SKM-1 treated with dmso at 0.1 percent for 144 hours (cell line): ENCODE results near the gene THY1.
"Not testable (repeated sequence)": the region's sequence is repeated elsewhere in the genome, so short reads cannot be mapped to it uniquely, and the experiment has no call there.

Experiments
- DNase-seq: peaks from one replicate; lab custom pipeline; 2025; ENCODE audit not compliant: unreplicated experiment; lab: John Stamatoyannopoulos, UW

THY1 gene

DNA sequence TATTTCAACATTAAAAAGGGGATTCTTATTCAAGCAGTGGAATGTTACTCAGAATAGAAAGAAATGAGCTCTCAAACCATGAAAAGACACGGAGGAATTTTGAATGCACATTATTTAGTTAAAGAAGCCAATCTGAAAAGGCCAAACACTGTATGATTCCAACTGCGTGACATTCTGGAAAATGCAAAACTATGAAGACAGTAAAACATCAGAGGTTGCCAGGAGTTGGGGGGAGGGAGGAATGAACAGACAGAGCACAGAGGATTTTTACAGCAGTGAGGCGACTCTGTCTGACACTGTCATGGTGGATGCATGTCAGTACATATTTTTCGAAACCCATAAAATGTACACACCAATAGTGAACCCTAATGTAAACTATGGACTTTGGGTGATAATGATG is 22.9 kb upstream of the THY1 start:
- no peak for DNase-seq

DNA sequence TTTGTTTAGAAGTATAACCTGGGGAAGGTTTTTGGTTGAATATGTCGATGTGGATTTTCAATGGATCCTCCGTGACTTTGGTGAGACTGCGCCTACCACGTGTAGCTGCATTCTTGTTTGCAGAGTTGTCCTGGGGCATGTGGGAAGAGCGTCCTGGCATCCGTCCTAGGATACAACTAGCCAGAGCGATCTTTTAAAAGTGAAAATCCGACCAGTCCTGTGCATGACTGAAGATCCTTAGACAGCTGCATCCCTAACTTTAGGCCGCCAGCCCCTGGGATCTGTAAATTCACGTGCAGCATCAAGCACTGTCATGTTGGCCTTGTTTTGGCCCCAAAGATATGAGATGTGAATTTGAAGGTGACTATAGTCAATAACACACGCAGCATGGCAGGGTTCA is 22.4 kb upstream of the THY1 start:
- DNase-seq = no peak

DNA sequence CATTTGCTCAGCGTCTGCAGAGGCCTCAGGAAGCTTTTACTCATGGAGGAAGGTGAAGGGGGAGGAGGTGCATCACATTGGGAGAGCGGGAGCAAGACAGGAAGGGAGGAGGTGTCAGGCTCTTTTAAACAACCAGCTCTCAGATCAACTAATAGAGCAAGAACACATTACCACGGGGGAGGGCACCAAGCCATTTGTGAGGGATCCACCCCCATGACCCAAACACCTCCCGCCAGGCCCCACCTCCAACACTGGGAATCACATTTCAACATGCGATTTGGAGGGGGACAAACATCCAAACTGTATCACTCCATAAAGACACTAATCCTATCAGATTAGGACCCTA is 18.9 kb upstream of the THY1 start:
- no peak for DNase-seq

DNA sequence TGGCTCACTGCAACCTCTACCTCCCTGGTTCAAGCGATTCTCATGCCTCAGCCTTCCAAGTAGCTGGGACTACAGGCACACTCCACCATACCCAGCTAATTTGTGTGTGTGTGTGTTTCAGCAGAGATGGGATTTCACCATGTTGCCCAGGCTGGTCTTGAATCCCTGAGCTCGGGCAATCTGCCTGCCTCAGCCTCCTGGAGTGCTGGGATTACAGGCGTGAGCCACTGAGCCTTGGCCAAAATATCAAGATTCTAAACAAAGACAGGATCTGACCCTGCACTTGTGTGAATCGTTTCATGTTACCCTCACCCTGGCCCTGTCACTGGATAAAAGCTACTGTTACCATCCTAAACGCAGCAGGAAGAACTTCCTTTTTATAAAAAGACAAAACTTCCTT is 15.6 kb upstream of the THY1 start:
- DNase-seq = no peak

DNA sequence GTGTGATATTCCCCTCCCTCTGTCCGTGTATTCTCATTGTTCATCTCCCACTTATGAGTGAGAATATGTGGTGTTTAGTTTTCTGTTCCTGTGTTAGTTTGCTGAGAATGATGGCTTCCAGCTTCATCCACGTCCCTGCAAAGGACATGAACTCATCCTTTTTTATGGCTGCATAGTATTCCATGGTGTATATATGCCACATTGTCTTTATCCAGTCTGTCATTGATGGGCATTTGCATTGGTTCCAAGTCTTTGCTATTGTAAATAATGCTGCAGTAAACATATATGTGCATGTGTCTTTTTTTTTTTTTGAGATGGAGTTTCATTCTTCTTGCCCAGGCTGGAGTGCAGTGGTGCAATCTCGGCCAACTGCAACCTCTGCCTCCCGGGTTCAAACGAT is 14.5 kb upstream of the THY1 start:
- not testable (repeated sequence) for DNase-seq

DNA sequence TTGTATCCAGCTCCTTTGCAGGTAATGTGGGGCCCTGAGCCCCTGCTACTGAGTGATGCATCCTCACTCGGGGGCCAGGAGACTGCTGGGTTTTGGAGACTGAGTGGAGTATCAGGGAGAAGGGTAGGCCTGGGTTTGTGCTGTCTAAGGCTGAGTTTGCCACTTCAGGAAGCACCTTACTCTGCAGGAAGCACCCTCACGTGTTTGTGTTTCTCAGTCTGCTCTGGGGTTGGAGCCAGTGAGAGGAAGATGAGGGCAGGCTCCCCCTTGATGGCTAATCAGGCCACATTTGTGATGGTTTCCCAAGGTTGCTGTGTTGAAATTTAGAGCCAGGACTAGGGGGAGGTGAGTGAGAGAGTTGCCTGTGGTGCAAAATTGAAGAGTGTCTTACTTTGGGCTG is 13.7 kb upstream of the THY1 start:
- no peak for DNase-seq

DNA sequence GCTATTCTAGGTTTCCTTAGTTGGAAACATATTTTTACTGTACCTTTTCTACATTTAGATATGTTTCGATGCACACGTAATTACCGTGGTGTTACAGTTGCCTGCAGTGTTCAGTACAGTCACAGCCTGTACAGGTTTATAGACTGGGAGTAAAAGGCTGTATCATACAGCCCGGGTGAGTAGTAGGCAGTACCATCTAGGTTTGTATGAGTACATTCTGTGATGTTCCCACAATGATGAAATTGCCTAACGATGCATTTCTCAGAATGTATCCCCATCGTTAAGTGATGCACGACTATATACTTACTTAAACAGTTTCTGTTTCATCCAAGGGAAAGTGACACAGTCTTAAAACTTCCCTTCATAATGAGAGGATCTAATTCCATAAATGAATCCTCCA is 13.1 kb upstream of the THY1 start:
- no peak for DNase-seq

DNA sequence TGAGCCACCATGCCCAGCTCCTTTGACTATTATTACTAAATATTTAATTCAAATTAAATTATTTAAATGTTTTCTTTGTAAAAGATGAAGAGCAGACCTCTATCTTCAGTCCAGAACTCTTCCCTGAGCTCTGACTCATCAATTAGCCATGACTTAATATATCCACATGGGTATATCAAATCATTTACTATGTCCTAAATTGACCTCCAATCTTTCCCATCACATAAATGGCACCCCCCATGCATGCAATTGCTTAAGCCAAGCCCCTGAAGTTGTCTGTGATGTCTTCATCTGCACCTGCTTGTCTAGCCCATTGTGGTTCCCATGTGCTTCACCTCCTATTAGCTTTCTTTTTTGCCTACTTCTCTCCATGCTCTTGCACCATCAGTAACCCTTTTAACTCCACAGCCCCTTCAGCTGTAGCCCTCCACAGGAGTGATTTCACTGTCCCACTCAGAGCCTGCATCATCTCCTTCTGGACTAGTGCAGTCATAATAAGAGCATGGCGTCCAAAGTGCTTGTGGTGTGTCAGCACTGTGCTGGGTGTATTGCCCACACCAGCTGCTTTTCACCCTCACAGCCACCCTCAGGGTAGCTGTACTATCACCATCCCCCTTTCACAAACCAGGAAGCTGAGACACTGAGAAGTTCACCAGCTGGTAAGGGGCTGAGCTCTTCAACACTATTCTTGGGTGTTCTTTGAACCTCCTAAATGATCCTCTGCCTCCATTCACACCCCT is 11.8 kb upstream of the THY1 start:
- DNase-seq = no peak

DNA sequence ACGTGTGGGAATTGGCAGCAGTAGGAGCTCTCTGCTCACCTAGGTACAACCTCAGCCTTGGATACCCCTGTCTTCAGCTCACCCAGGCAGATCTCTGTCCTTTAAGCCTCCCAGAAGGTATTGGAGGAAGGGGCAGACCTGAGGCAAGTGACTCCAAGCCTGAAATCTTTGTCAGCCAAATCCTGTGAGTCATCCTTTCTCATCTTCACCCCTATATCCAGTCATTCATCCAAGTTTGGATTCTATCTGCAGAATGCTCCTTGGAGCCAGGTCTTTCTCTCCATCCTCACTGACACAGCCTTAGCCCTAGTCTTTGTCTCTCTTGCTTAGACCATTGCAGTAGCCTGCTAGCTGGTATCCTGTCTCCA is 10.4 kb upstream of the THY1 start:
- no peak for DNase-seq

DNA sequence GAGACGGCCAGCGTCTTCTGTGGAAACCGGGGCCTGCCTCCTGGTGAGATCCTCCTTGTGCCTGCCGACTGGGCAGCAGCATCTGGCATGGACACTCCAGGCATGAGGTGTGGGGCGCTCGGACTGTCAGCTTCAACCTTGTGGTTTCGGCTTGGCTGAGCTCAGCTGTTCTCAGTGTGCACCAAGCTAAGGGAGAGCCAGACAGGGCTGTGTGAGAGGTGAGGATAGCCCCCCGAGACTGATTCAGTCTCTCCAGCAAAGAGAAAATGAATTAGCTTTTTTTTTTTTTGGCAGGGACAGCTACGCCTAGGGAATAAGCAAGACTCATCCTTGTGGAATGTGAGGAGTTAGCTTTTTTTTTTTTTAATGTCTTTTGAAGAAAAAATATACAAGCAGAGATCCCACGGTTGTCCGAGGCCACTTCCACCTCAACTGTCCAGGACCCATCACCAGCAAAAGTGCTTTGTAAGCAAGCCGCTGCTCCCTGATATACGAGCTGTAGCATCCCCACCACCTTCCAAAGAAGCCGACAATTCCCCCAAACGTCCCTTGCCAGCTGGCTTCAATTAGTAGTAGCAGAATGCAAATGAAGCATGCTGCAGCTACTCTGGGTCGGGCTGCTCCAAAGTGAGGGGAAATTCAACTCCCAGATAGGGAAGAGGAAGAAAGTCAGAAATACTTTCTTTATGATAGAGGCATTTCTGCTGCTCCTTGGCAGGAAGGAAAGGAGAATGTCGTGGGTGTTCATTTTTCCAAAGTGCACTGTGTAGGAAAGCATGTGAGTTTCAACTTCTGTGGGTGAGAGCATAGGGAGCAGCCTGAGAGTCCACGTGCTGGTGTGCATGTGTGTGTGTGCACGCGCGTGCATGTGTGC is 9.7 kb upstream of the THY1 start:
- DNase-seq = no peak

DNA sequence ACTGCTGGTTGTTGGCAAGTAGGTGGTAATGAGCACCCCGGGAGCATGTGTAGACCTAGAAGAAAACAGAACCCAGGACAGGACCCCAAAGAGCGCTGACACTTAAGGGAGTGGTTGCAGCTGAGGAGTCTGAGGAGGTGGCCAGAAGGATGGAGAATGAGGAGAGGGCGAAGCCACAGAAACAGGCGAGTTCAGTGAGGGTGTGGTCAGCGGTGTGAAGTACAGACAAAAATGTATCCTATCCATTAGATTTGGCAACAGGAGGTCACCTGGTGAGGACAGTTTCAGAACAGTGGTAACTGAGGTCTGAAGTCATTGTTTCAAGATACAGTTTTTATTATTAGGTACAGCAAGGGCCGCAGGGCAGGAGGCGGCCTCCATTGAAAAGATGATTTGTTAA is 8.6 kb upstream of the THY1 start:
- DNase-seq = no peak

DNA sequence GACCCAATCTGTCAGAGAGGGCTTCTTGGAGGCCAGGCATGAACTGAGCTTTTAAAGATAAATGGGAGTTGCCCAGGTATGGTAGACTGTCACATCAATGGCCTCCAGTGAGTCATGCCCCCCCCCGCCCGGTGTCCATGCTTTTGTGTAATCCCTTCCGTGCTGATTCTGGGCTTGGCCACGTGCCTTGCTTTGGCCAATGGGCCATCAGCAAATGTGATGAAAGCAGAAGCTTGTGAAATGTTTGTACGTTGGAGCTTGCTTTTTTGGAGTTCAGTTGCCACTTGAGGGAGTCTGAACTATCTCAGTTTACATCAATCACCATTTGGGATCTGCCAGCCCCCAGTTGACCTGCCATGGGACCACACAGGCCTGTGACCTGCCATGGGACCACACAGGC is 4.3 kb upstream of the THY1 start:
- no peak for DNase-seq

DNA sequence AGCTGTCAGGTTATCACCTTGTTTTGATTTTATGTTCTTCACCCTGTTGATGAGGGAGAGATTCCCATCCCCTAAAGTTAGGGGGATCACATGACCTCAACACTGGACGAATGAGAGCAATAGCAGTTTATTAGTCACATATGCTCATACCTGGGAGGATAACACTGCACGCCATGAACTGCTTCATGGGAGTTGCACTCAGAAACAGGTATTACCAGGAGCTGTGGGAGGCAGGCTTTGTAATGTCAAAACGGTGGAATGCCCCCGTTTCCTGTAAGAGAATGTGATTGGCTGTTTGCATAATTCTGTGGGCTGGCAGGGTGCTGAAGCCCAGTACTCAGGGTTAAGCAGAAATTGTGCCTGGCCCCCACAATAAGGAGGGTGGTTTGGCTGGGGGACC is 3.2 kb upstream of the THY1 start:
- no peak for DNase-seq

DNA sequence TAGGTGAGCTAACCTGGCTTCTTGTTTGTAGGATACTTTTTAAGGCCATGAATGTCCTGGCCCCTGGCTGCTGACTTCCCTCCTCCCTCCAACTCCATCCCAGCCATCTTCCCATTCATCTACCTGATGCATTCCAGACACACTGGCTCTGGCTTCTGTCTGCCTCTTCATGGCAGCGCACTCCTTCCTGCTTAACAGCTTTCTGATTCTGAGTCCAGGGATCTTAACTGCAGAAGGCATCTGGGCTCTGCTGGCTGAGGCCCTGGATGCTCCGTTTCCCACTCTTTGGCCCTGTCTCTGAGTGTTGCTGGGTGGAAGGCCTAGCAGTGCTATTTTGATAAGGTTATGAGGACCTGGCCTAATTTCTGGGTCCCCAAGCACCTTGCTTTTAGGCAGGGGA is 1.8 kb upstream of the THY1 start:
- DNase-seq = no peak

DNA sequence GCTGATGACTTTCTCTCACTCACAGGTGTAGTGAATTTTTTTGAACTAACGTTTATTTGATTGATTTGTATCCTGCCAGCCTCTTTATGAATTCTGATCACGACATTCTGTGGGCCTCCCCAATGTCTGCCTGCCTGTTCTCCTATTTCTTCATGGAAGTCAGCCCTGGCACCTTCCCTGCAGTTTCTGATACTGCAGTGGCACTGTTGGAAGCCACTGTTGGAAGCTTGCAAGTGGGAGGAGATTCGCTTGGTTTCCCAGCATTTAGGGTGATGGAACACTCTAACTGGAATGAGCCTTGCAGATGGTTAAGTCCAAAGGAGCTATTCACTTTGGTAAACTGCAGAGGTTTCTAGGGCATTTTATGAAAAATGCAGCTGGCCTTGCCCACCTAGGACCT is 1.3 kb upstream of the THY1 start:
- no peak for DNase-seq

DNA sequence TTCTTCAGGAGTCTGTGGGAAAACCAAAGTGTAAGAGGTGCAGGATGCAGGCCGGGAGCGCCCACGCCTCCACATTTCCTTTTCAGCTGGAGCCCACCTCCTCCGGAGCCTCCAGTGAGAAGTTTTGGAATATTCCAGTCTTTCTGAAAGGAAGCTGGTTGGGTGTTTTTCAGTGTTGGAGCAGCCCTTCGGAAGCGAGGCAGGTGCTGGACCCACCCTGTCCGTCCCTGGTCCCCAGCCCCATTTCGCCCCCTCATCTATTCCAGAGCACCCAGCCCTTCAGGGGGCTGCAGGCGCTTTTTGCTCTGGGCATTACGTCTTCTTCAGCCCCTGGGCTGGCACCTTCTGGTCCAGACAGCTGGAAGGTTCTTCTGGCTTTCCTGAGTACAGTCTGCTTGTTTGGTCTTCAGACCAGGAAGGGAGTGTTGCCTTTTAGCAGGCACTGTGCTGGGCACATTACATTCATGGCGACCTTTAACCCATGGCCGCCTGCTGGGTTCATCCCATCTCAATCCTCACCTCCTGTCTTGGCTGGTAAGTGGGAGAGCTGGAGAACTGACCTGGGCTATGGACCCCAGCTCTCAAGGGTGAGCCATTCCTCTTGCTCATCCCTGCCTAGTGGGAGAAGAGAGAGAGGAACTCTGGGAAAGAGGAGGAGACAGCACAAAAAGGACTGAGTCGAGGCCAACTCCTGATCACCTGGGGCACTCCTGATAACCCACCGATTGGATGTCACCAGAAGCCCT is 710 bp upstream of the THY1 start:
- DNase-seq = no peak

DNA sequence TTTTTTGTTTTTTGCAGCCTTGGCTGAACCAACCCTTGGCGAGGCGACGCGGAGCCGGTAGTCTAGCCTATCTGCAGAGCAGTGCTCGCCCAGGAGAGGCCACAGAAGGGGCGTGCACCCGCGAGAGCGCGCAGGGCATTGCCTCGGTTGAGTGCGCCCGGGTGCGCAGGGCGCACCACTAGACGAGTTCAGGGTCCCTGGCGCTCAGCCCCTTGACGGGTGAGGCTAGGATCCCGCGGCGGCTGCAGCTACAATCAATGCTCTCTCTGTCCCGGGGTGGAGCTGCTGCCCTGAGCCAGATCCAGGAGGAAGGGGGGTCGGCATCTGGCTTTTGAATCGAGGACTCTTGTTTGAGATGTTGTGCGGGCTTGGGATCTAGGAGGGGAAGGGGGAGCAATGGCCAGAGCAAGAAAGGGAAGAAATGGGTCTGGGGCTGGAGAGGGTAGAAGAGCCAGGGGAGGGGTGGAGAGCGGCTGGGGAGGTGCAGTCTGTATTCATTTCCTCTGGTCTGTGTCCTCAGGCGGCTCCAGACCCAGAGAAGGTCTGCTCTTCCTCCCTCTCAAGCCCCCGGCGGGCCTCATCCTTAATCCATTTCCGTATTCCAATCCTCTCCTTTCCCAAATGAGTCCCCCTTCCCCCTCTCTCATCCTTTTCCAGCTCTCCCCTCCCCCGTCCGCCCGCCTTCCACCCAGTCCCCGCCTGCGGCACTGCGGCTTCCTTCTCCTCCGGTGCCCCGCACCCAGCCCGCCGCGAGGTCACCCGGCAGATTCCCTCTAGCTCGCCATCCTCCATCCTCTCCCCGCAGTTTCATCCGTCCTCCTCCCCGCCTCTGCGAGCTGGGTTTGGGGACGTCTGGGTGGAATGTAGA is 797 bp downstream of the THY1 start:
- no peak for DNase-seq

DNA sequence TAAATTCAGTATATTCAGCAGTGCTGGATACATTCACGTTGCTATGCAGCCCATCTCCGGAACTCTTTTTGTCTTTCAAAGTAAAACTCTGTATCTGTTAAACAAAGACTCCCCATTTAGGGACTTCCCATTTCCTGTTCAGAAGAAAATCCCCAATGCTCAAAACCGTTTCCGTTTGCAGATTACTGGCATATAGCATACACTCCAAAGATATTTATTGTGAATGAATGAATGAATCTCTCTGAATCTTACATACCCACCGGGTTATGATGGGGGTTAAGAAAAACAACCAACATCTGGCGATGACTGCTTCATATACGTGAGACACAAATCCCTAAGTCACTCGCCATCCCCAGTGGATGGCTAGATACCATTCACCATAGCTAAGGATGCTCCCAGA is 1.6 kb downstream of the THY1 start:
- no peak for DNase-seq

DNA sequence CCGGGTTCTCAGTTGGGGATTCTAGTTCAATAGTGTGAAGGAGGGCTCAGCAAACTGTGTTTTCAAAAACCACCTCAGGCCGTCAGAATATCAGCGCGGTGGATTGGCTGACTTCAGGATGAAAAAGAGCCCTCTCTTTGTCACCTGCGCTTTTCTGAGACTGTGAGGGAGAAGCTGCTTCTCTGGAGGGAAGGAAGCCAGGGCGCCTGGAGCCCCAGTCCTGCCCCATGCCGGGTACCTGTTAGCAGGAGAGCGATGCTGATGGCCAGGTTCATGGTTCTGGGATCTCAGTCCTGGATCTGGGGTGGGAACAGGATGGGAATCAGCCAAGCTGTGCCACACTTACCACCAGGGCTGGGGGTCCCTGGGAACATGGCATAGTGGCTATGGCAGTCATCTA is 2.3 kb downstream of the THY1 start:
- no peak for DNase-seq

DNA sequence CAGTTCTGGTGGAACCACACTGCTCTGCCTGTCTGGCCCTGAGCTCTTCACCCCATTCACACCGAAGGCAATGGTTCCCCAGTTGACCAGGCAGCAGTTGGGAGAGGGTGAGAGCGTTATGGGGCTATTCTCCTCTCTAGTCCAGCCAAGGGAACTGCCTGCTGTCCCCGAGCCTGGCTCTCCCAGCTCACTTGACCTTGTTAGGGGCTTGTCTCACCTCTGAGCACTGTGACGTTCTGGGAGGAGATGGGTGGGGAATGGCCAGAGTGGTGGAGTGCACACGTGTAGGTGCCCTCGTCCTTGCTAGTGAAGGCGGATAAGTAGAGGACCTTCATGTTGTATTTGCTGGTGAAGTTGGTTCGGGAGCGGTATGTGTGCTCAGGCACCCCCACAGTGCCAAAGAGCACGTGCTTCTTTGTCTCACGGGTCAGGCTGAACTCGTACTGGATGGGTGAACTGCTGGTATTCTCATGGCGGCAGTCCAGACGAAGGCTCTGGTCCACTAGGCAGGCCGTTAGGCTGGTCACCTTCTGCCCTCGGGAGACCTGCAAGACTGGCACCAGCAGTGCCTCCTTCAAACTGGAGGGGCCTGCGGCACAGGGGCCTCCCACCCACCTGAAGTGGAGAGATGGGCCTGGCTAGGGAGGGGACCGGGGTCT is 3.0 kb downstream of the THY1 start:
- no peak for DNase-seq

DNA sequence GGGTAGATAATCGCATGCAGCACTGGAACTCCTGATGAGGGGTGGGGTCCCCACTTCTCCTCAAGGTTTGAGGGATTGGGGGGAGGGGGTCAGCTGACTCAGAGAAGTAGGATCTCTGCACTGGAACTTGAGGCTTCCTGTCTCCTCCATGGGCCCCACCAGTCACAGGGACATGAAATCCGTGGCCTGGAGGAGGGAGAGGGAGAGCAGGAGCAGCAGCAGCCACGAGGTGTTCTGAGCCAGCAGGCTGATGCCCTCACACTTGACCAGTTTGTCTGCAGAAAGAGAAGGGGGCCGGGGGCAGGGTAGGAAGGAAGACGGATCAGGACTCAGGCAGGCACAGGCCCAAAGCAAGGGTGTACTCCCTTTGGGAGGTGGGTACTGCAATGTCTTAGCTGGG is 3.7 kb downstream of the THY1 start:
- DNase-seq = no peak
